Non-pigmented ciliary epithelial cell (primary cell): Measurements from ENCODE around the gene TMEM80.

Experiments
- DNase-seq: peaks from one replicate; pipeline ENCODE4 v3.0.0-alpha.2; 2010; ENCODE audit warnings: low read depth

Gene TMEM80

GRCh38 chr11:746289-747157, 50.9 kb downstream of the TMEM80 start:
- no peak for DNase-seq

GRCh38 chr11:747158-748006, 51.8 kb downstream of the TMEM80 start, which contains the start of gene TALDO1:
TALDO1 (plus strand) TSS chr11:747464; CDS start chr11:747482, 18 bp downstream.
- DNase-seq = no peak

- no peak for DNase-seq
Measured at GRCh38 chr11:748007-748359, 52.4 kb downstream of the TMEM80 start.

GRCh38 chr11:749731-750130, 54.1 kb downstream of the TMEM80 start:
- no peak for DNase-seq
